ENCODE results near the gene TROAP. TPM values are rescaled to one million over a fixed set of nuclear protein-coding genes. Genes with fewer than 3 reads are reported as not detected.
A peak's percentile ranks its signal among the peaks of the same experiment; 100 is the strongest.

TROAP gene
- total and polyA plus RNA-seq, 9 of the 15 experiments (the other 6 are each of a cell fraction or from before 2014, with no cell fraction given), result 46.4 to 171 (median 59.8) TPM

DNA sequence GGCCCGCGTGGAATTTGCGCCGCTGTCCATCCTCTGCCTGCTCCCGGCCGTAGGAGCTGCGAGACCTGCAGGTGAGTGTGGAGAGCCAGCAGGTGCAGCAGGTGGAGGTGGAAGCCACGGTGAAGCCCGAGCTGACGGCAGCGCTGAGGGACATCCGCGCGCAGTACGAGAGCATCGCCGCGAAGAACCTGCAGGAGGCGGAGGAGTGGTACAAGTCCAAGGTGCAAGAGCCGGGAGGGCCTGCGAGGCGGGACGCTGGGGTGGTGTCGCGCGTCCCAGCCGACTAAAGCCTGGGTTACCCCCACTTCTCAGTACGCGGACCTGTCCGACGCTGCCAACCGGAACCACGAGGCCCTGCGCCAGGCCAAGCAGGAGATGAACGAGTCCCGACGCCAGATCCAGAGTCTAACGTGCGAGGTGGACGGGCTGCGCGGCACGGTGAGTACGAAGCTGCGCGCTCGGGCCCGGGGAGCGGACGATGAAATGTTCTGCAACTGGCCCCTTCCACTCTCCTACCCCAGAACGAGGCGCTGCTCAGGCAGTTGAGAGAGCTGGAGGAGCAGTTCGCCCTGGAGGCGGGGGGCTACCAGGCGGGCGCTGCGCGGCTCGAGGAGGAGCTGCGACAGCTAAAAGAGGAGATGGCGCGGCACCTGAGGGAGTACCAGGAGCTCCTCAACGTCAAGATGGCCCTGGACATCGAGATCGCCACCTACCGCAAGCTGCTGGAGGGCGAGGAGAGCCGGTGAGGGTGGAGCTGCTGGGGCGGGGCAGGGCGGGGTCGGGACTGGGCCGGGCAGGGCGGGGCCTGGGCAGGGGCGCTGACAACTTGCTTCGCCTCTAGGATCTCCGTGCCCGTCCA, 26.0 kb upstream of the TROAP start (continued):
- TF ChIP-seq CUX1 (CRISPR knock-in tag; IDR thresholded peaks at IDR 0.05) (no peak), MAZ (CRISPR knock-in tag; conservative IDR thresholded peaks at IDR 0.05 in 1 of 2, IDR thresholded peaks at IDR 0.05 in 1 of 2) (peak; percentile 31 to 60; a peak in 2 of 4 replicates), ZNF445 (CRISPR knock-in tag; IDR thresholded peaks at IDR 0.05; ENCODE audit: low read depth) (no peak), THRB (CRISPR knock-in tag; conservative IDR thresholded peaks at IDR 0.05) (no peak), RNF219 (CRISPR knock-in tag; IDR thresholded peaks at IDR 0.05) (no peak), HMBOX1 (IDR thresholded peaks at IDR 0.05) (no peak), POLR2G (IDR thresholded peaks at IDR 0.05; ENCODE audit: low read depth, low read length) (peak; percentile 80), NELFE (IDR thresholded peaks at IDR 0.05; ENCODE audit: insufficient read depth, insufficient read length) (no peak), SIN3B (IDR thresholded peaks at IDR 0.05; ENCODE audit: low read depth) (no peak), ZNF551 (CRISPR knock-in tag; IDR thresholded peaks at IDR 0.05) (no peak), ZZZ3 (IDR thresholded peaks at IDR 0.05) (no peak), ZFX (CRISPR knock-in tag; IDR thresholded peaks at IDR 0.05) (peak; percentile 69)

All from K562 (cell line).